GM12878 (cell line): ENCODE measurements around the gene OGFOD2. TPM values are rescaled to one million over a fixed set of nuclear protein-coding genes. Genes with fewer than 3 reads are reported as not detected.

Experiments
- ATAC-seq: fragments of 200-7000 bp; cut with Tn5 transposase; 3 replicates; pipeline ENCODE4 v1.9.1; 2020; ENCODE audit warnings: mild to moderate bottlenecking, moderate library complexity
- BruUV-seq: library from RNA; stranded (reverse); fragments of 400-500 nt; replicated peaks from 2 replicates; lab custom pipeline; 2021; lab: Mats Ljungman, UMichigan
- CTCF ChIA-PET: fragments of 300-600 bp; sonication (Branson Sonifier 250); formaldehyde crosslinking; extraction: SDS; loops from one replicate; lab custom pipeline; 2021; ENCODE audit warnings: inconsistent platforms; lab: Yijun Ruan, JAX
- POLR2A ChIA-PET: fragments of 350-600 bp; formaldehyde crosslinking; extraction: SDS; loops from one replicate; lab custom pipeline; 2021; ENCODE audit warnings: inconsistent platforms; lab: Charles Lee
- RAD21 ChIA-PET: fragments of 300-600 bp; sonication (Branson Sonifier 250); formaldehyde crosslinking; loops from one replicate; lab custom pipeline; 2023; ENCODE audit warnings: antibody characterized with exemption; ENCODE audit not compliant: unreplicated experiment; lab: Charles Lee
- SMC1A ChIA-PET: fragments of 300-600 bp; sonication (Branson Sonifier 250); formaldehyde crosslinking; loops from one replicate; lab custom pipeline; 2023; ENCODE audit not compliant: unreplicated experiment, uncharacterized antibody; lab: Charles Lee
- DNase-seq: peaks from one replicate; pipeline ENCODE4 v3.0.0-alpha.2; 2011; ENCODE audit warnings: low read depth, low spot score
- FAIRE-seq: peaks from 3 replicates; lab custom pipeline; 2011; peaks lifted over from hg19 to GRCh38; lab: Jason Lieb, UNC
- H2AFZ ChIP-seq: 2 replicates; pipeline ENCODE4 v1.6.0; 2011; ENCODE audit warnings: low read depth, low read length, control low read depth; ENCODE audit not compliant: control insufficient read depth
- H3K27ac ChIP-seq: 2 replicates; pipeline ENCODE4 v1.5.1; 2011; ENCODE audit warnings: control low read depth; ENCODE audit not compliant: control insufficient read depth, insufficient read depth
- H3K27me3 ChIP-seq, 2 experiments: replicated peaks in 1 of 2; 2 replicates each; pipeline versions ENCODE4 v1.6.0 to v1.6.1; 2011; ENCODE audit warnings: low read length in 1 of 2; ENCODE audit not compliant: control insufficient read depth in 2 of 2, insufficient read depth in 2 of 2
- H3K36me3 ChIP-seq, 2 experiments: 2 replicates each; pipeline ENCODE4 v1.5.1; 2011; ENCODE audit warnings: low read length in 1 of 2; ENCODE audit not compliant: control insufficient read depth in 2 of 2, insufficient read depth in 2 of 2
- H3K4me1 ChIP-seq: 2 replicates; pipeline ENCODE4 v1.6.1; 2011; ENCODE audit warnings: mild to moderate bottlenecking, low read length, moderate library complexity, mixed read lengths; ENCODE audit not compliant: control insufficient read depth, insufficient read depth
- H3K4me2 ChIP-seq: 2 replicates; pipeline ENCODE4 v1.6.0; 2011; ENCODE audit warnings: control low read depth; ENCODE audit not compliant: control insufficient read depth, insufficient read depth
- H3K4me3 ChIP-seq: fragments of 200-600 bp; sonication (generic); 2 replicates; pipeline ENCODE4 v1.5.1; 2016
- H3K79me2 ChIP-seq: 2 replicates; pipeline ENCODE4 v1.6.0; 2011; ENCODE audit warnings: low read length; ENCODE audit not compliant: control insufficient read depth, insufficient read depth
- H3K9ac ChIP-seq: 2 replicates; pipeline ENCODE4 v1.8.0; 2011; ENCODE audit warnings: low read length, control low read depth, mixed read lengths; ENCODE audit not compliant: control insufficient read depth, insufficient read depth
- H3K9me3 ChIP-seq: replicated peaks from 3 replicates; pipeline ENCODE4 v1.5.1; 2011; ENCODE audit warnings: mild to moderate bottlenecking, low read length; ENCODE audit not compliant: control insufficient read depth, insufficient read depth
- H4K20me1 ChIP-seq: 2 replicates; pipeline ENCODE4 v1.6.0; 2011; ENCODE audit not compliant: control insufficient read depth, insufficient read depth
- CHD1 ChIP-seq: IDR thresholded peaks from 2 replicates; pipeline ENCODE4 v1.6.1; 2012; ENCODE audit warnings: low read depth, low read length, improper control_type of control experiment
- E2F4 ChIP-seq: IDR thresholded peaks from 2 replicates; pipeline ENCODE4 v1.6.1; 2012; ENCODE audit warnings: low read depth, low read length, improper control_type of control experiment
- LARP7 ChIP-seq: fragments of 450-650 bp; IDR thresholded peaks from 2 replicates; pipeline ENCODE4 v1.6.1; 2017; ENCODE audit warnings: mild to moderate bottlenecking
- NBN ChIP-seq: fragments of 450-650 bp; IDR thresholded peaks from 2 replicates; pipeline ENCODE4 v1.6.1; 2016
- NRF1 ChIP-seq: conservative IDR thresholded peaks from 2 replicates; pipeline ENCODE4 v1.6.1; 2011; ENCODE audit warnings: mild to moderate bottlenecking, low read depth, low read length, improper control_type of control experiment
- RBBP5 ChIP-seq: fragments of 200-600 bp; sonication (generic); conservative IDR thresholded peaks from 2 replicates; pipeline ENCODE4 v1.6.1; 2016
- SREBF2 ChIP-seq: IDR thresholded peaks from 2 replicates; pipeline ENCODE4 v1.6.1; 2012; ENCODE audit warnings: mild to moderate bottlenecking, low read length
- WGBS: methylation state at CpG from one replicate; pipeline ENCODE4 v1.1.6; 2016; ENCODE audit warnings: low lambda C conversion rate; ENCODE audit not compliant: insufficient replicate concordance, insufficient coverage; ENCODE audit errors: missing lambda C conversion rate; 5-methylcytosine and 5-hydroxymethylcytosine counted together
- in situ Hi-C: fragments of 300-500 bp; cut with MboI; formaldehyde crosslinking; loops from 9 replicates; pipeline ENCODE4 v1.14.3; 2018; ENCODE audit warnings: mixed read lengths
- intact Hi-C: fragments of 100-400 bp; cut with micrococcal nuclease; formaldehyde crosslinking; loops from one replicate; pipeline ENCODE4 v1.14.2; 2022; ENCODE audit not compliant: unreplicated experiment
- polyA plus RNA-seq, 11 experiments: library from polyadenylated mRNA; depleted of rRNA in 4 of 11; unstranded in 6 of 11; stranded (reverse) in 5 of 11; fragments of >200 nt; fragmentation: Nextera tagmentation in 4 of 11; fragmentation: Illumina TruSeq in 1 of 11; extraction: Ambion mirVana in 4 of 11; extraction: Trizol in 1 of 11; gene quantifications; 1 replicate in 1 of 11; 2 replicates in 10 of 11; pipeline versions ENCODE4 v1.2.1 to v1.2.3, GENCODE V29; 2011 to 2016; ENCODE audit warnings: inconsistent platforms in 2 of 11, missing spikeins in 2 of 11, low read depth in 1 of 11
- total RNA-seq, 4 experiments: library from RNA; depleted of rRNA in 3 of 4; stranded (reverse); fragments of >200 nt in 3 of 4; fragmentation: Illumina TruSeq in 1 of 4; extraction: Trizol in 1 of 4; gene quantifications; 2 replicates each; pipeline versions ENCODE4 v1.2.1 to v1.2.3, GENCODE V29; 2013 to 2021
- TF ChIP-seq, protein P1 (sequence below): fragments of 150-350 bp; IDR thresholded peaks from 2 replicates; pipeline ENCODE4 v1.6.1; 2016; ENCODE audit warnings: low read depth, low read length

OGFOD2 gene
- total and polyA plus RNA-seq, 10 of the 15 experiments (the other 5 are each of a cell fraction or from before 2014, with no cell fraction given): 0.93 to 29.2 (median 16.3) TPM

DNA sequence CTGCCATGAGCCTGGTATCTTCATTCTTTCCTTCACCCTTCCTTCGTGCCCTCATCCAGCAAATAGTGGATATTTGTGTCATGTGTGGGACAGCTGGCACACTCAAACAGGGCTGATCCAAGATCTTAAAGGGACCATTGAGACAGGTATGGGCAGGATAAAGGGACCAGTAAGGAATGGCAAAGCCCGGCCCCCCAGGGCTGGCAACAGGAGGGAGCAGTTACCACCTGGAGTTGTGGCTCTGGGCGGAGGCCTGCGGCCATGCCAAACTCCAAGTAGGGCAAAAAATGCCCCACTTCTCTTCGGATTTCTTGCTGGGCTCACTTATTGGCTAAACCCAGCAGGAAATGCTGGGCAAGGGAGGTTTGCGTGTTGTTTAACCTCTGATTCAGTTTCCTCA is 2.1 kb downstream of the OGFOD2 start:
- ATAC-seq: no peak
- Histone ChIP-seq H3K27me3 (no peaks in the 10 kb centered on the region), H3K4me2 (no peak overlapping the region), H3K4me1 (peaks cover 20% of the 10 kb centered on the region), H2AFZ (no peak overlapping the region), H3K9ac (no peak overlapping the region; the same call in 1 of the 2 replicates), H3K36me3 (peaks cover 0 to 4% of the 10 kb centered on the region in 2 experiments; a peak in 2 of 4 replicates), H3K4me3 (no peak overlapping the region), H3K27ac (no peak overlapping the region)
- no TSS peak for BruUV-seq
- POLR2A ChIA-PET: no interaction called here
- FAIRE-seq: no peak
- WGBS: 97% methylated on average over 6 of the region's 6 CpGs
- RAD21 ChIA-PET: no interaction called here
- intact Hi-C loops: no loop called here
- TF ChIP-seq SREBF2 (no peak), CHD1 (no peak)
- TF ChIP-seq, all 136 proteins: peak for 0
- Histone ChIP-seq H4K20me1 (no peaks in the 10 kb centered on the region), H3K9me3 (no peaks in the 10 kb centered on the region), H3K79me2 (peaks cover 39% of the 10 kb centered on the region)
- ChIA-PET SMC1A (no interaction called here), CTCF (interaction anchor here (1.7 to 3.4 kb wide), 2 partner anchors 184 to 261 kb away, joined by 4 to 15 read pairs; no protein-coding TSS in a partner anchor)
- in situ Hi-C loops: loop anchor here (5.0 kb wide), 1 partner anchor 255 kb away; the partner anchor contains the start of genes MPHOSPH9 and MTRFR
- DNase-seq: no peak

- 81% methylated on average over 9 of the region's 9 CpGs for WGBS
- Histone ChIP-seq H3K27ac (no peak overlapping the region), H3K4me2 (no peak overlapping the region), H3K4me1 (peaks cover 24% of the 10 kb centered on the region), H3K27me3 (no peaks in the 10 kb centered on the region), H4K20me1 (no peaks in the 10 kb centered on the region), H3K9ac (no peak overlapping the region), H2AFZ (no peak overlapping the region), H3K36me3 (peaks cover 0 to 4% of the 10 kb centered on the region in 2 experiments; a peak in 2 of 4 replicates), H3K79me2 (peaks cover 39% of the 10 kb centered on the region), H3K4me3 (no peak overlapping the region), H3K9me3 (no peaks in the 10 kb centered on the region)
- intact Hi-C loops: no loop called here
- BruUV-seq: no TSS peak
- ATAC-seq (no peak), DNase-seq (no peak), FAIRE-seq (no peak)
- ChIA-PET RAD21 (no interaction called here), POLR2A (no interaction called here), CTCF (interaction anchor here (1.0 kb wide), 1 partner anchor 605 kb away, joined by 3 read pairs; no protein-coding TSS in a partner anchor), SMC1A (interaction anchor here (0.8 kb wide), 1 partner anchor 187 kb away, joined by 3 read pairs; no protein-coding TSS in a partner anchor)
- in situ Hi-C loops: loop anchor here (5.0 kb wide), 1 partner anchor 254 kb away; the partner anchor contains the start of genes MPHOSPH9 and MTRFR
- TF ChIP-seq LARP7: no peak
- TF ChIP-seq, protein P1, sequence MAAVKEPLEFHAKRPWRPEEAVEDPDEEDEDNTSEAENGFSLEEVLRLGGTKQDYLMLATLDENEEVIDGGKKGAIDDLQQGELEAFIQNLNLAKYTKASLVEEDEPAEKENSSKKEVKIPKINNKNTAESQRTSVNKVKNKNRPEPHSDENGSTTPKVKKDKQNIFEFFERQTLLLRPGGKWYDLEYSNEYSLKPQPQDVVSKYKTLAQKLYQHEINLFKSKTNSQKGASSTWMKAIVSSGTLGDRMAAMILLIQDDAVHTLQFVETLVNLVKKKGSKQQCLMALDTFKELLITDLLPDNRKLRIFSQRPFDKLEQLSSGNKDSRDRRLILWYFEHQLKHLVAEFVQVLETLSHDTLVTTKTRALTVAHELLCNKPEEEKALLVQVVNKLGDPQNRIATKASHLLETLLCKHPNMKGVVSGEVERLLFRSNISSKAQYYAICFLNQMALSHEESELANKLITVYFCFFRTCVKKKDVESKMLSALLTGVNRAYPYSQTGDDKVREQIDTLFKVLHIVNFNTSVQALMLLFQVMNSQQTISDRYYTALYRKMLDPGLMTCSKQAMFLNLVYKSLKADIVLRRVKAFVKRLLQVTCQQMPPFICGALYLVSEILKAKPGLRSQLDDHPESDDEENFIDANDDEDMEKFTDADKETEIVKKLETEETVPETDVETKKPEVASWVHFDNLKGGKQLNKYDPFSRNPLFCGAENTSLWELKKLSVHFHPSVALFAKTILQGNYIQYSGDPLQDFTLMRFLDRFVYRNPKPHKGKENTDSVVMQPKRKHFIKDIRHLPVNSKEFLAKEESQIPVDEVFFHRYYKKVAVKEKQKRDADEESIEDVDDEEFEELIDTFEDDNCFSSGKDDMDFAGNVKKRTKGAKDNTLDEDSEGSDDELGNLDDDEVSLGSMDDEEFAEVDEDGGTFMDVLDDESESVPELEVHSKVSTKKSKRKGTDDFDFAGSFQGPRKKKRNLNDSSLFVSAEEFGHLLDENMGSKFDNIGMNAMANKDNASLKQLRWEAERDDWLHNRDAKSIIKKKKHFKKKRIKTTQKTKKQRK: no peak
- TF ChIP-seq NRF1: no peak
- no peak for TF ChIP-seq NBN
- no peak for TF ChIP-seq RBBP5
- TF ChIP-seq E2F4: no peak
These were observed 2.8 kb downstream of the OGFOD2 start for GRCh38 chr12:122977655-122978392.
